Dendritic cell treated with granulocyte-macrophage colony-stimulating factor and Interleukin-4, amounts not matched to agents 40 ng/mL and 50 ng/mL, for 4 days (primary cell): ENCODE results near the gene SOX21.
A peak's percentile ranks its signal among the peaks of the same experiment; 100 is the strongest.
"Not testable (repeated sequence)": the region's sequence is repeated elsewhere in the genome, so short reads cannot be mapped to it uniquely, and the experiment has no call there.

Experiments used
- H3K27ac Mint-ChIP-seq: one replicate; pipeline ENCODE4 v1.8.0; 2022; ENCODE audit warnings: mild to moderate bottlenecking, mixed read lengths
- H3K27me3 Mint-ChIP-seq: one replicate; pipeline ENCODE4 v1.8.0; 2022; ENCODE audit warnings: mild to moderate bottlenecking, mixed read lengths
- H3K36me3 Mint-ChIP-seq: one replicate; pipeline ENCODE4 v1.8.0; 2022; ENCODE audit warnings: low read depth, mixed read lengths
- H3K4me1 Mint-ChIP-seq: one replicate; pipeline ENCODE4 v1.8.0; 2022; ENCODE audit warnings: low read depth, mixed read lengths
- H3K4me3 Mint-ChIP-seq: one replicate; pipeline ENCODE4 v1.8.0; 2022; ENCODE audit warnings: mild to moderate bottlenecking, moderate library complexity, mixed read lengths
- H3K9me3 Mint-ChIP-seq: one replicate; pipeline ENCODE4 v1.8.0; 2022; ENCODE audit warnings: mixed read lengths
- intact Hi-C: fragments of 100-400 bp; cut with micrococcal nuclease; formaldehyde crosslinking; loops from one replicate; pipeline ENCODE4 v1.15.0; 2022

The SOX21 gene

DNA sequence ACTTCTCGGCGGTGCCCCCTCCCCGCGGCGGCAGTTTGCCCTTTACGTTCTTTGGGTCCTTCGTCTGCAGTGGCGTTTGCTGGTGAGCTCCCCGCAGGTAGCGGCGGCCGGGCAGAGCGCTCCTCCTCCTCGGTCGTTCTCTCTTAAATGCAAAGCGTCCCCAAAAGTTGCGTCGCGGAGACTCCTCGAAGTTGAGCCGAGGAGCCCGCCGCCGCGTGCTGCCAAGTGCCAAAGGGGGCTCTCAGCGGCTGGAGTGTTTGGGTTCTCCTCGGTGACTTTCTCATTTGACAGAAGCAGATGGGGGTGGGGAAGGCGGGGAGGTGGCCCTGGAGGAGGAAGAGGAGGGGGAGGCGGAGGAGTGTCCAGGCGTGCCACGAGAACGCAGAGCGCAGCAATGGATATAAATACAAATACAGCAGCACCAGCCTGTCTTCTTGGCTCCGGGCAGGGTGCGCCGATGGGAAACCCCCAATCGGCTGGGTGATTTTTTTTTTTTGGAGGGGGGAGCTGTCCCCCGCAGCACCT, at the start of gene SOX21:
SOX21 (minus strand) TSS at position 259 of the 525 bp plus-strand sequence. CDS start 496 bp downstream, outside the sequence.
- Mint-ChIP-seq H3K4me1 (peaks cover 29% of the 10 kb centered on the region), H3K9me3 (no peaks in the 10 kb centered on the region), H3K27me3 (peaks cover 86% of the 10 kb centered on the region), H3K27ac (no peak within 1 kb of the TSS), H3K4me3 (peak within 1 kb of the TSS; percentile 32), H3K36me3 (no peaks in the 10 kb centered on the region)
- intact Hi-C loops, result no loop called here

DNA sequence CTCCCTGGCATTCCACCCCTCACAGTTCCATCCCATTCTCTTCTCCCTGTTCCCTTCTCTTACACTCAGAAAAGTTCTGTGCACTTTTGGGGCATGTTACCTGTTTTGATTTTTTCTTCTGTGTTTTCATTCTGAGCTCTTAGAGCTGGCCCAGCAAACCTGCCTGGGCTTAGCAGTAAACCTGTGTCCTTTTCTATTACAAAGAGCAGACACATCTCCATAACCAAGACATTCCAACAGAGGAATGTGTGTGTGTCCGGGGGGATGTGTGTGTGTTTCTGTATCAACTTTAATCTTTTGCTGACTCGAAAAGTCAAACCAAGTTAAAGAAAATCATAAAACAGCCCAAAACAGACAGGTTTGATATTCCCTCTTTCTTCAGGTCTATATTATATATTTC, 49.1 kb upstream of the SOX21 start:
- Mint-ChIP-seq H3K4me3 (no peak overlapping the region), H3K9me3 (no peaks in the 10 kb centered on the region), H3K27ac (no peak overlapping the region)

DNA sequence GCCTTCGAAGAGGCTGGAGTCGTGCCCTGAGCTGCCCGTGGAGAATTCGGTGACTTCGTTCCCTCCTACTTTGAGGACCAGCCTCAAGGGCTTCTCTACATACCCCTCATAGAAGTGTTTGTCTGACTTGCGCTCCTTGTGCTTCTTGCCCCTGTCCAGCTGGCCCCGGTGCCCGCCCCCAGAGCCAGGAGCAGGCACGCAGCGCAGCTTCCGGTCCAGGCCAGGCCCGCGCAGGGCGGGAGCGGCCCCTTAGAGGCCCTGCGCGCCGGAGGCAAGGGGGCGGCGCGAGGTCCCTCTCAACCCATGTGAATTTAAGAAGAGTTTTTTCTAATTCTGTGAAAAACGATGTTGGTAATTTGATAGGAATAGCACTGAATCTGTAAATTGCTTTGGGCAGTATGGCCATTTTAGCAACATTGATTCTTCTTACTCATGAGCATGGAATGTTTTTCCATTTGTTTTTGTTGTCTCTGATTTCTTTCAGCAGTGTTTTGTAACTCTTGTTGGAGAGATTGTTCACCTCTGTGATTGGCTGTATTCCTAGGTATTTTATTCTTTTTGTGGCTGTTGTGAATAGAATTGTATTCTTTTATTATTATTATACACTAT, 46.9 kb upstream of the SOX21 start:
- Mint-ChIP-seq H3K9me3 (no peaks in the 10 kb centered on the region), H3K27ac (no peak overlapping the region), H3K36me3 (no peaks in the 10 kb centered on the region), H3K27me3 (no peaks in the 10 kb centered on the region), H3K4me1 (no peaks in the 10 kb centered on the region), H3K4me3 (no peak overlapping the region)
- intact Hi-C loops, result no loop called here

More for the DNA sequence above, 49.1 kb upstream of the SOX21 start:
- intact Hi-C loops, result no loop called here
- Mint-ChIP-seq H3K36me3 (no peaks in the 10 kb centered on the region), H3K4me1 (no peaks in the 10 kb centered on the region), H3K27me3 (no peaks in the 10 kb centered on the region)

DNA sequence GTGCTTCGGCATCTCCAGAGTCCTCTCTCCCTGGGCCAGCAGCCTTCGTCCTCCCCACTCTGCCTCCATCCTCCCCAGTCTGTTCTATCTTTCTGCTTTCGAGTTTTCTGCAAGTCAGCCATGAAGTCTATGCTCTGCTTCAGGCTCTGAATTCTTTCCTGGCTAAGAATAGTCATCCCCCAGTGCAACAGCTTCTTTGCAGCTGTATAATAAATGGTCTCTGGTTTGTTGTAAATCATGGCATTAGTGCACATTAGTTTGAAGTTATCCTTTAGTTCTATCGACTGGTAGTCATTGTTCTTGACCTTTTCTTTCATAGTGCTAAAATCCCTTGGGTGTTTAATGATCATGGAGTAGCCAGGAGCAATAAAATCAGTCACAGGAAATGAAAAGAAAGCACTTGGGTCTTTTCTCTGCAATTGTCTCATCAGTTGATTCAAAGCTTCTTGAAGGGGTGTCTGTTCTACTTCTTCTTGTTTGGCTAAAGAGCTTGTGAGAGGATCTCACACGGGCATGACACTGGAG, 46.2 kb upstream of the SOX21 start:
- no peak overlapping the region for H3K27ac Mint-ChIP-seq
- no peaks in the 10 kb centered on the region for H3K4me1 Mint-ChIP-seq
- H3K4me3 Mint-ChIP-seq, result no peak overlapping the region
- intact Hi-C loops, result no loop called here
- H3K27me3 Mint-ChIP-seq, result no peaks in the 10 kb centered on the region
- H3K36me3 Mint-ChIP-seq, result no peaks in the 10 kb centered on the region
- H3K9me3 Mint-ChIP-seq, result no peaks in the 10 kb centered on the region

DNA sequence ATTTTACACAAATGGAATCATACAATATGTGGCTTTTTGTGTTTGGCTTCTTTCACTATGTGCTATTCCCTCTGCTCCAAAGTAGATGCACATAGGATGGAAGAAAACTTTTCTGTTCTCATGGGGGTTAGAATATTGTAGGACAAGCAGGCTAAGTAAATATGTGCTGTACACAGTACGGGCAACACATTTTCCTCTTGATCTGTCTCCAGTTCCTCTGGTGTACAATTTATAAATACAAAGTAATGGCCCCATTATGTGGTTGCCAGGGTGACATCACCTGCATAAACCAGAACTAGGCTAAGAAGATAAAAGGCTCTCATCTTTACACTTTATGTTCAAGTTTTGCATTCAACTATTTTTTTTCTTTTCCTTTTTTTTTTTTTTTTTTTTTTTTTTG, 41.0 kb upstream of the SOX21 start:
- no peaks in the 10 kb centered on the region for H3K27me3 Mint-ChIP-seq
- H3K4me1 Mint-ChIP-seq, result no peaks in the 10 kb centered on the region
- no peak overlapping the region for H3K4me3 Mint-ChIP-seq
- H3K36me3 Mint-ChIP-seq, result no peaks in the 10 kb centered on the region
- intact Hi-C loops, result no loop called here
- no peak overlapping the region for H3K27ac Mint-ChIP-seq
- H3K9me3 Mint-ChIP-seq, result no peaks in the 10 kb centered on the region

DNA sequence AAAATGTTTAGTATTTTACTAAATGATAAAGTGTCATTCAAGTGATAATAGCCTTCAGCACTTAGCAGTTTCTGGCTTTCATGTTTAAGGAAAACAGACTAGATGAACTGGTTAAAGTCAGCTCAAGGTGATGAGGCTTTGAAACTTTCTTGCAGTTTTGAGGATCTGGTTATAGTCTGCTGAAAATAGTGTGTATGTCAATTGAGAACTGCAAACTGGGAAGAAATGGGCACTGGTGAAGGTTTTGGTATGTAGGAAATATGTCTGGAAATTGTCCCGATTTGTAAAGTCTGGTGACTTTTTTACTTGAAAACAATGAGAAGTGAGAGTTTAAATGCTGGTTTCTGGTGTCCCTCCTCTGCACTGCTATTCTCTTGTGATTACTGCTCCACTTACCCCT, 36.8 kb upstream of the SOX21 start:
- Mint-ChIP-seq H3K27ac (no peak overlapping the region), H3K4me3 (no peak overlapping the region), H3K36me3 (no peaks in the 10 kb centered on the region), H3K4me1 (no peaks in the 10 kb centered on the region), H3K27me3 (no peaks in the 10 kb centered on the region), H3K9me3 (no peaks in the 10 kb centered on the region)
- intact Hi-C loops, result no loop called here

DNA sequence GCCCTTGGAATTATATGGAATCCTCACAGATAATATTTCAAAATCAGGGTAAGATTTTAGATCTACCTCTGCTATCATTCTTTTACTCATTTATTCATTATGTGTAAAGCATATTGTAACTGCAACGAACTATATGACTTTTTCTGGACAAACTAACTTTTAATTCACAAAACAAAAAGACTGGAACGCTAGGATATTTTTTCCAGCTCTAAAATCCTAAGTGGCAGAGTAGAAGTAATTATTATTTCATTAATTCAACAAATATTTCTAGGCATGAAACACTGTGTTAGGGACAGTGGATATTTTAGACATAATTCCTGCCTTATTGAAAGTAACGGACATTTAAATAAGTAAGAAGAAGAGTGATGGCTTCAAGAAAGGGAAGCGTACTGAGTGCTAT, 26.9 kb upstream of the SOX21 start:
- intact Hi-C loops, result no loop called here
- Mint-ChIP-seq H3K4me1 (no peaks in the 10 kb centered on the region), H3K27ac (no peak overlapping the region), H3K27me3 (no peaks in the 10 kb centered on the region), H3K36me3 (no peaks in the 10 kb centered on the region), H3K9me3 (peaks cover 9% of the 10 kb centered on the region), H3K4me3 (no peak overlapping the region)

DNA sequence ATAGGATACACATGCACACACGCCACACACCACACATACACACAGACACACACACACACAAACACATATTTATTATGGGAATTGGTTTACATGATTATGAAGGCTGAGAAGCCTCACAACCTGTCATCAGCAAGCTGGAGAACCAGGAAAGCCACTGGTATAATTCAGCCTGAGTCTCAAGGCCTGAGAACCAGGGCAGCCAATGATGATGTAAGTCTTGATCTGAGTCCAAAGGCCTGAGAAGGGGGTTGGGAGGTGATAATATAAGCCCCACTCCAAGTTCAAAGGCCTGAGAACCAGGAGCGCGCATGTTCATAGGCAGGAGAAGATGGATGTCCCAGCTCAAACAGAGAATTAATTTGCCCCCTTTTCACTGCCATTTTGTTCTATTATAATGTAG, 18.7 kb upstream of the SOX21 start:
- no peaks in the 10 kb centered on the region for H3K9me3 Mint-ChIP-seq

DNA sequence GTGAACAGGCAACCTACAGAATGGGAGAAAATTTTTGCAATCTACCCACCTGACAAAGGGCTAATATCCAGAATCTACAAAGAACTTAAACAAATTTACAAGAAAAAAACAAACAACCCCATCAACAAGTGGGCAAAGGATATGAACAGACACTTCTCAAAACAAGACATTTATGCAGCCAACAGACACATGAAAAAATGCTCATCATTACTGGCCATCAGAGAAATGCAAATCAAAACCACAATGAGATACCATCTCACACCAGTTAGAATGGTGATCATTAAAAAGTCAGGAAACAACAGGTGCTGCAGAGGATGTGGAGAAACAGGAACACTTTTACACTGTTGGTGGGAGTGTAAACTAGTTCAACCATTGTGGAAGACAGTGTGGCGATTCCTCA, 17.6 kb upstream of the SOX21 start:
- intact Hi-C loops, H3K9me3 Mint-ChIP-seq, H3K36me3 Mint-ChIP-seq, H3K4me1 Mint-ChIP-seq, H3K27ac Mint-ChIP-seq, H3K4me3 Mint-ChIP-seq, H3K27me3 Mint-ChIP-seq: not testable (repeated sequence)

More for the DNA sequence above, 18.7 kb upstream of the SOX21 start:
- no peak overlapping the region for H3K4me3 Mint-ChIP-seq
- no peak overlapping the region for H3K27ac Mint-ChIP-seq
- no peaks in the 10 kb centered on the region for H3K4me1 Mint-ChIP-seq
- no peaks in the 10 kb centered on the region for H3K27me3 Mint-ChIP-seq
- H3K36me3 Mint-ChIP-seq, result no peaks in the 10 kb centered on the region
- intact Hi-C loops, result no loop called here

DNA sequence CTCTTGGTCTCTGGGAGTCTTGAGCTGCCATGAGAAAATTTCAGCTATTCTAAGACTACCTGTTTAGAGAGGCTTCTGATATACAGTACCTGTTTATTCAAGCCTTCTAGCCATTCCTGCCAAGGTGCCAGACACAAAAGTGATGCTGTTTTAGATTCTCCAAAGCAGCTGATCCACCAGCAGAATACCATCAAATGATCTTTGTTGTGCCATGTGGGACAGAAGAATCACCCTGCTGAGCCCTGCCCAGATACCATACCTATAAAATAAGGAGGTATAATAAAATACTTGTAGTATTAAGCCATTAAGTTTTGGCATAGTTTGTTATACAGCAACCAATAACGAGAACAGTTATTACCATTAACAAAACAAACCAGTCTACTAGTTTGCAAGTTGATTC, 14.1 kb upstream of the SOX21 start:
- Mint-ChIP-seq H3K4me1 (no peaks in the 10 kb centered on the region), H3K36me3 (no peaks in the 10 kb centered on the region), H3K9me3 (no peaks in the 10 kb centered on the region), H3K27me3 (peaks cover 2% of the 10 kb centered on the region), H3K4me3 (no peak overlapping the region), H3K27ac (no peak overlapping the region)
- intact Hi-C loops, result no loop called here

DNA sequence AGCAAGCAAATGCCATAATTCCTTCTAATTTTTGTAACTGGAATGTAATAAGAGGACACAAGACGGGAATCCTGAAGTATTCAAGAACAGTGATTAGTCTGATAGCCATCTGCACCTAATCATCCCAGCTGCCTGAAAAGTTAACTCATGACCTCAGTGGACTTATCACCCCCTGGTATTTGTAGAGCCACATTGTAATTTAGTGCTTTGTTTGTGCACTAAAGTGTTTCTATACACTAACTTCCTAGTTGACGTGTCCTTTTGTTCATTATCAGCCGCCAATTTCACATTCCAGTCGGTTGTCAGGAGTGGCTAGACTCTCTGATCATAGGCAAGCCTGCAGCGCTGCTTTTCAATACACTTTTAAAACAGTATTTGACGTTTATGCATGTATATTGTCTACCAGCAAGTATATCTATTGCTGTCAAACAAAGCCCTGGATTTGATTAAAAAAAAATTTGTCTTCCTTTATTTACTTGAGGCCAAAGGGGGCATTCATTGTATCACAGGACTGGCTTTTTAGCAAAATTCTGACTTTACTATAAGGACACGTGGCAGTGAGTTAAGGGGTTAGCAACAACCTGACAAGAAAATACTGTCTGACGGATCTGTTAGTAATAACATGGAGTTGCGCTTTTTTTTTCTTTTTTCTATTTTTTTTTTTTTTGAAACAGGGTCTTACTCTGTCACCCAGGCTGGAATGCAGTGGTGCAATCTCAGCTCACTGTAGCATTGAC, 10.4 kb upstream of the SOX21 start:
- Mint-ChIP-seq H3K27me3 (peaks cover 6% of the 10 kb centered on the region), H3K4me3 (no peak overlapping the region), H3K27ac (no peak overlapping the region), H3K9me3 (no peaks in the 10 kb centered on the region), H3K4me1 (no peaks in the 10 kb centered on the region), H3K36me3 (no peaks in the 10 kb centered on the region)
- intact Hi-C loops, result no loop called here

DNA sequence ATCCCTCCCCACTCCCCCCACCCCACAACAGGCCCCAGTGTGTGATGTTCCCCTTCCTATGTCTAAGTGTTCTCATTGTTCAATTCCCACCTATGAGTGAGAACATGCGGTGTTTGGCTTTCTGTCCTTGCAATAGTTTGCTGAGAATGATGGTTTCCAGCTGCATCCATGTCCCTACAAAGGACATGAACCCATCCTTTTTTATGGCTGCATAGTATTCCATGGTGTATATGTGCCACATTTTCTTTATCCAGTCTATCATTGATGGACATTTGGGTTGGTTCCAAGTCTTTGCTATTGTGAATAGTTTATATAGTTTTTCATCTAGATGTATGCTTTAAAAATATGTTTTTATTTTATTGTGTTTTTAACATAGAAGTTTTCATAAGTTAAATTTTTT, 6.4 kb upstream of the SOX21 start:
- H3K36me3 Mint-ChIP-seq, H3K9me3 Mint-ChIP-seq, H3K4me1 Mint-ChIP-seq, H3K4me3 Mint-ChIP-seq, intact Hi-C loops, H3K27ac Mint-ChIP-seq: not testable (repeated sequence)
- peaks cover 42% of the 10 kb centered on the region for H3K27me3 Mint-ChIP-seq

DNA sequence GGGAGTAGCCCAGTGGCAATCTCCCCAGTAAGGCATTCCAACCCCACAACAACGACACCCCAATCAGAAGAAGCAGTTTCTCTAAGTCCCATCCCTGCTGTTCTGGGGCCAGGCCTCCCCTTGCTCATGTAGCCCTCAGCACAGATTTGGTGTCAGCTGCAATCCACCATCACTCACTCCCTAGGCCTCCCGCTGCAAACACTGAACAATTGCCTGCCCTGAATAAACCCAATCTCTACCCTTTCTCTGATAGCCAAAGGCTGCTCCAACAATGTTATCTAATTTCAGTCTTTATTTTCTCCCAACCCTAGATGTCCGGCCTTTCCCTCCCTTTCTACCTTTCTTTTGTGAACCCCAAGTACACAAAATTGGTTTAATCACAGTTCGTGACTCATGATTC, 5.6 kb upstream of the SOX21 start:
- intact Hi-C loops, result no loop called here
- Mint-ChIP-seq H3K27me3 (peaks cover 50% of the 10 kb centered on the region), H3K9me3 (no peaks in the 10 kb centered on the region), H3K4me3 (no peak overlapping the region), H3K4me1 (no peaks in the 10 kb centered on the region), H3K27ac (no peak overlapping the region), H3K36me3 (no peaks in the 10 kb centered on the region)

DNA sequence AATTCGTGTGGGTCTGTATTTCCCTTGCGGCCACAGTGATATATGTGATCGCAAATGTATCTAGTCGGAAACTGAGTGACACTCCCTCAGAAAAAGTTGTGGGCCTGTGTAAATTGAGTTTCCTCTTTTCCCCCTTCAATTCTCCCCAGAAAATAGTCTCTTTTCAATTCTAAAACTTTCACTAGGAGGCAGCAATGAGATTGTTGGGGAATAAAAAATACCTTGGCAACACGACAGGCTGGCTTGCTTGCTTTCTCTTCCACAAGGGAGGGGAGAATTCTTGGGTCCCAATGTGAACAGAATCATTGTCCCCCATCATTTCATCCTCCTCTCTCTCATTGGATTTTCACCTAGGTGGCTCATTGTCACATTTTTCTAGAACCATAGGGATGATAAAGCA, 3.7 kb upstream of the SOX21 start:
- peaks cover 60% of the 10 kb centered on the region for H3K27me3 Mint-ChIP-seq
- H3K4me1 Mint-ChIP-seq, result peaks cover 10% of the 10 kb centered on the region
- no peak overlapping the region for H3K4me3 Mint-ChIP-seq
- H3K9me3 Mint-ChIP-seq, result no peaks in the 10 kb centered on the region
- H3K36me3 Mint-ChIP-seq, result no peaks in the 10 kb centered on the region
- H3K27ac Mint-ChIP-seq, result no peak overlapping the region
- intact Hi-C loops, result no loop called here
